Upper lobe of left lung (tissue), 6 donors: ENCODE results near the gene DDR1. TPM values are rescaled to one million over a fixed set of nuclear protein-coding genes. Genes with fewer than 3 reads are reported as not detected.

Experiments
- ATAC-seq, 2 donors: fragments of 200-7000 bp; cut with Tn5 transposase; one replicate each; pipeline ENCODE4 v1.9.1; 2022; ENCODE audit warnings: mild to moderate bottlenecking in 2 of 2, moderate library complexity in 2 of 2; ENCODE audit not compliant: low FRiP score in 2 of 2
- DNase-seq, 2 donors: peaks; one replicate each; pipeline ENCODE4 v3.0.0-alpha.2; 2019 to 2020
- H3K27ac ChIP-seq, 4 donors: fragments of 200-600 bp; sonication (generic); one replicate each; pipeline ENCODE4 v1.5.1; 2016 to 2019
- H3K27me3 ChIP-seq, 4 donors: fragments of 200-600 bp; sonication (generic); one replicate each; pipeline ENCODE4 v1.5.1; 2017 to 2019
- H3K36me3 ChIP-seq, 4 donors: fragments of 200-600 bp; sonication (generic); one replicate each; pipeline ENCODE4 v1.5.1; 2016 to 2019
- H3K4me1 ChIP-seq, 4 donors: fragments of 200-600 bp; sonication (generic); one replicate each; pipeline ENCODE4 v1.5.1; 2018 to 2019
- H3K4me3 ChIP-seq, 4 donors: fragments of 200-600 bp; sonication (generic); one replicate each; pipeline ENCODE4 v1.5.1; 2017 to 2019; ENCODE audit warnings: mild to moderate bottlenecking in 2 of 4, moderate library complexity in 1 of 4
- H3K9me3 ChIP-seq, 4 donors: fragments of 200-600 bp; sonication (generic); one replicate each; pipeline ENCODE4 v1.5.1; 2018 to 2019
- CTCF ChIP-seq, 6 experiments: fragments of 450-650 bp in 4 of 6; fragments of 200-600 bp in 2 of 6; sonication (generic) in 2 of 6; IDR thresholded peaks; one replicate each; pipeline ENCODE4 v1.5.1; 2016 to 2019; ENCODE audit warnings: antibody characterized with exemption in 6 of 6
- EP300 ChIP-seq, 4 donors: sonication (generic); formaldehyde crosslinking; IDR thresholded peaks; one replicate each; pipeline ENCODE4 v1.5.1; 2017; ENCODE audit warnings: antibody characterized with exemption in 4 of 4, control low read depth in 2 of 4
- POLR2A ChIP-seq, 4 donors: fragments of 450-650 bp; IDR thresholded peaks; one replicate each; pipeline ENCODE4 v1.5.1; 2016 to 2017; ENCODE audit warnings: antibody characterized with exemption in 4 of 4, mild to moderate bottlenecking in 2 of 4
- POLR2AphosphoS5 ChIP-seq, 2 donors: sonication (generic); formaldehyde crosslinking; IDR thresholded peaks; one replicate each; pipeline ENCODE4 v1.5.1; 2017; ENCODE audit warnings: antibody characterized with exemption in 2 of 2
- WGBS, 2 donors: methylation state at CpG; one replicate each; pipeline ENCODE4 v1.1.5; 2017 to 2018; 5-methylcytosine and 5-hydroxymethylcytosine counted together
- total RNA-seq, 6 donors: library from RNA; depleted of rRNA in 4 of 6; stranded (reverse); fragments of >200 nt in 4 of 6; gene quantifications; one replicate each; pipeline versions ENCODE4 v1.1.0 to v1.2.1, GENCODE V29; 2016 to 2021
- donor health status: DM: no; HTN: no; CAD: no; lungs with moderate emphysema.
- donor health status: DM: no; HTN: yes; CAD: no; lungs with severe emphysema.

DDR1 gene
- total RNA-seq, 6 donors from 2014 or later, result 75.4 to 147 (median 111) TPM

GRCh38 chr6:30894935-30895334 is 10.6 kb downstream of the DDR1 start:
- no peaks in the 10 kb centered on the region for H3K4me1 ChIP-seq
- WGBS, 2 donors, result 94 to 96% methylated on average over 3 of the region's 3 CpGs
- no peak for TF ChIP-seq CTCF (IDR thresholded peaks at IDR 0.05)
- no peak for TF ChIP-seq POLR2AphosphoS5 (IDR thresholded peaks at IDR 0.05)
- no peak for TF ChIP-seq EP300 (IDR thresholded peaks at IDR 0.05)
- no peak for TF ChIP-seq POLR2A (IDR thresholded peaks at IDR 0.05)
- H3K27me3 ChIP-seq, result no peaks in the 10 kb centered on the region
- no peaks in the 10 kb centered on the region for H3K9me3 ChIP-seq
- H3K4me3 ChIP-seq, result no peak overlapping the region
- no peak for ATAC-seq
- H3K27ac ChIP-seq, result no peak overlapping the region
- peaks cover 3 to 89% (median 58%) of the 10 kb centered on the region in 4 donors for H3K36me3 ChIP-seq
- no peak for DNase-seq

GRCh38 chr6:30895343-30895742 is 11.0 kb downstream of the DDR1 start:
- TF ChIP-seq POLR2A (IDR thresholded peaks at IDR 0.05) (no peak), POLR2AphosphoS5 (IDR thresholded peaks at IDR 0.05) (no peak), EP300 (IDR thresholded peaks at IDR 0.05) (no peak), CTCF (IDR thresholded peaks at IDR 0.05) (no peak)
- Histone ChIP-seq H3K9me3 (no peaks in the 10 kb centered on the region), H3K27ac (no peak overlapping the region), H3K36me3 (peaks cover 3 to 87% (median 56%) of the 10 kb centered on the region in 4 donors), H3K27me3 (no peaks in the 10 kb centered on the region), H3K4me3 (no peak overlapping the region), H3K4me1 (no peaks in the 10 kb centered on the region)
- WGBS, 2 donors, result 83 to 85% methylated on average over 10 of the region's 10 CpGs
- DNase-seq (no peak), ATAC-seq (no peak)

GRCh38 chr6:30896541-30896940 is 12.2 kb downstream of the DDR1 start:
- Histone ChIP-seq H3K27ac (no peak overlapping the region), H3K27me3 (no peaks in the 10 kb centered on the region), H3K9me3 (no peaks in the 10 kb centered on the region), H3K4me3 (no peak overlapping the region), H3K4me1 (no peaks in the 10 kb centered on the region), H3K36me3 (peaks cover 3 to 77% (median 50%) of the 10 kb centered on the region in 4 donors)
- 97 to 100% methylated on average over 1 to 13 of the region's 13 CpGs for WGBS, 2 donors
- DNase-seq, result no peak
- TF ChIP-seq POLR2A (IDR thresholded peaks at IDR 0.05), result no peak
- TF ChIP-seq EP300 (IDR thresholded peaks at IDR 0.05), result no peak
- TF ChIP-seq CTCF (IDR thresholded peaks at IDR 0.05), result no peak
- TF ChIP-seq POLR2AphosphoS5 (IDR thresholded peaks at IDR 0.05), result no peak
- ATAC-seq, result no peak

GRCh38 chr6:30897882-30898281 is 13.6 kb downstream of the DDR1 start:
- Histone ChIP-seq H3K27me3 (no peaks in the 10 kb centered on the region), H3K4me3 (no peak overlapping the region), H3K9me3 (no peaks in the 10 kb centered on the region), H3K27ac (no peak overlapping the region), H3K4me1 (no peaks in the 10 kb centered on the region), H3K36me3 (peaks cover 3 to 66% (median 41%) of the 10 kb centered on the region in 4 donors)
- DNase-seq, result no peak
- TF ChIP-seq CTCF (IDR thresholded peaks at IDR 0.05) (no peak), POLR2AphosphoS5 (IDR thresholded peaks at IDR 0.05) (no peak), POLR2A (IDR thresholded peaks at IDR 0.05) (no peak), EP300 (IDR thresholded peaks at IDR 0.05) (no peak)
- WGBS, 2 donors, result 90 to 92% methylated on average over 15 to 16 of the region's 16 CpGs
- ATAC-seq, result no peak

- Histone ChIP-seq H3K4me3 (no peak overlapping the region), H3K36me3 (peaks cover 3 to 58% (median 33%) of the 10 kb centered on the region in 4 donors), H3K4me1 (no peaks in the 10 kb centered on the region), H3K9me3 (no peaks in the 10 kb centered on the region), H3K27ac (no peak overlapping the region), H3K27me3 (no peaks in the 10 kb centered on the region)
- DNase-seq (no peak), ATAC-seq (no peak)
- WGBS, 2 donors, result 80 to 87% methylated on average over 23 of the region's 23 CpGs
- no peak for TF ChIP-seq POLR2A (IDR thresholded peaks at IDR 0.05)
- no peak for TF ChIP-seq POLR2AphosphoS5 (IDR thresholded peaks at IDR 0.05)
- TF ChIP-seq EP300 (IDR thresholded peaks at IDR 0.05), result no peak
- no peak for TF ChIP-seq CTCF (IDR thresholded peaks at IDR 0.05)
Measured at GRCh38 chr6:30898750-30899360, 14.5 kb downstream of the DDR1 start.
